HepG2 (cell line): ENCODE data around the gene LATS1. TPM values are rescaled to one million over a fixed set of nuclear protein-coding genes. Genes with fewer than 3 reads are reported as not detected.

Source experiments
- ATAD3A ChIP-seq: sonication (generic); formaldehyde crosslinking; IDR thresholded peaks from 2 replicates; pipeline ENCODE4 v1.4.0; 2020; ENCODE audit warnings: missing genetic modification reagents
- CCDC6 ChIP-seq: sonication (generic); formaldehyde crosslinking; IDR thresholded peaks from 2 replicates; pipeline ENCODE4 v1.8.1; 2022; ENCODE audit warnings: mild to moderate bottlenecking, missing genetic modification reagents, moderate library complexity
- CHCHD3 ChIP-seq: sonication (generic); formaldehyde crosslinking; IDR thresholded peaks from 2 replicates; pipeline ENCODE4 v1.8.0; 2022; ENCODE audit warnings: mild to moderate bottlenecking, missing genetic modification reagents, moderate library complexity
- IRF2 ChIP-seq: IDR thresholded peaks from 2 replicates; pipeline ENCODE4 v1.6.1; 2018; ENCODE audit warnings: missing genetic modification reagents, missing compliant biosample characterization
- PAWR ChIP-seq: sonication (generic); formaldehyde crosslinking; IDR thresholded peaks from 2 replicates; pipeline ENCODE4 v1.4.0; 2020; ENCODE audit warnings: missing genetic modification reagents, mild to moderate bottlenecking, borderline replicate concordance
- SAFB2 ChIP-seq: sonication (generic); formaldehyde crosslinking; IDR thresholded peaks from 2 replicates; pipeline ENCODE4 v1.5.1; 2020; ENCODE audit warnings: missing genetic modification reagents, low read depth, mild to moderate bottlenecking, borderline replicate concordance
- TBX2 ChIP-seq: sonication (generic); formaldehyde crosslinking; IDR thresholded peaks from 2 replicates; pipeline ENCODE4 v1.5.0; 2020; ENCODE audit warnings: missing genetic modification reagents, mild to moderate bottlenecking, borderline replicate concordance
- TEAD2 ChIP-seq: sonication (generic); formaldehyde crosslinking; IDR thresholded peaks from 2 replicates; pipeline ENCODE4 v1.9.0; 2021; ENCODE audit warnings: missing genetic modification reagents
- XRCC5 ChIP-seq: fragments of 200-400 bp; formaldehyde crosslinking; optimal IDR thresholded peaks from 2 replicates; pipeline ENCODE3; 2017; ENCODE audit warnings: mild to moderate bottlenecking, low read length
- ZBTB8A ChIP-seq: sonication (generic); formaldehyde crosslinking; IDR thresholded peaks from 2 replicates; pipeline ENCODE4 v1.4.0; 2020; ENCODE audit warnings: mild to moderate bottlenecking, low read depth, missing genetic modification reagents, borderline replicate concordance
- ZFX ChIP-seq: sonication (generic); formaldehyde crosslinking; IDR thresholded peaks from 2 replicates; pipeline ENCODE4 v1.4.0; 2020; ENCODE audit warnings: mild to moderate bottlenecking, low read depth, missing genetic modification reagents, moderate library complexity
- ZNF468 ChIP-seq: sonication (generic); formaldehyde crosslinking; IDR thresholded peaks from 2 replicates; pipeline ENCODE4 v1.8.0; 2022; ENCODE audit warnings: mild to moderate bottlenecking, moderate library complexity, missing genetic modification reagents
- ZNF501 ChIP-seq: sonication (generic); formaldehyde crosslinking; IDR thresholded peaks from 2 replicates; pipeline ENCODE4 v1.5.1; 2020; ENCODE audit warnings: mild to moderate bottlenecking, moderate library complexity, missing genetic modification reagents
- ZNF557 ChIP-seq: sonication (generic); formaldehyde crosslinking; IDR thresholded peaks from 2 replicates; pipeline ENCODE4 v1.4.0; 2020; ENCODE audit warnings: missing genetic modification reagents
- ZNF598 ChIP-seq: sonication (generic); formaldehyde crosslinking; IDR thresholded peaks from 2 replicates; pipeline ENCODE4 v1.5.1; 2020; ENCODE audit warnings: mild to moderate bottlenecking, missing genetic modification reagents, borderline replicate concordance
- ZNF781 ChIP-seq: sonication (generic); formaldehyde crosslinking; IDR thresholded peaks from 2 replicates; pipeline ENCODE4 v1.5.1; 2020; ENCODE audit warnings: borderline replicate concordance, mild to moderate bottlenecking, missing genetic modification reagents; ENCODE audit errors: not compliant biosample characterization
- ZNF839 ChIP-seq: sonication (generic); formaldehyde crosslinking; IDR thresholded peaks from 2 replicates; pipeline ENCODE4 v1.4.0; 2020; ENCODE audit warnings: missing genetic modification reagents, mild to moderate bottlenecking, borderline replicate concordance
- polyA plus RNA-seq, 8 experiments: library from polyadenylated mRNA; depleted of rRNA in 3 of 8; stranded (reverse) in 7 of 8; unstranded in 1 of 8; fragments of >200 nt; fragmentation: Illumina TruSeq in 4 of 8; extraction: Trizol in 4 of 8; gene quantifications; 2 replicates each; pipeline versions ENCODE4 v1.2.1 to v1.2.3, GENCODE V29; 2011 to 2016; ENCODE audit warnings: low read depth in 4 of 8, missing spikeins in 1 of 8, mixed read lengths in 1 of 8; ENCODE audit not compliant: insufficient read depth in 1 of 8
- total RNA-seq, 5 experiments: library from RNA; depleted of rRNA; stranded (reverse); fragments of >200 nt; fragmentation: Illumina TruSeq; extraction: Trizol; gene quantifications; 2 replicates each; pipeline ENCODE4 v1.2.3, GENCODE V29; 2016; ENCODE audit warnings: low read depth in 1 of 5
- TF ChIP-seq, protein P1 (sequence below): sonication (generic); formaldehyde crosslinking; IDR thresholded peaks from 2 replicates; pipeline ENCODE4 v1.4.0; 2020; ENCODE audit warnings: missing genetic modification reagents, borderline replicate concordance
- TF ChIP-seq, protein P2 (sequence below): sonication (generic); formaldehyde crosslinking; IDR thresholded peaks from 2 replicates; pipeline ENCODE4 v1.5.1; 2020; ENCODE audit warnings: mild to moderate bottlenecking, moderate library complexity, missing genetic modification reagents
- TF ChIP-seq, protein P3 (sequence below): sonication (generic); formaldehyde crosslinking; IDR thresholded peaks from 2 replicates; pipeline ENCODE4 v1.5.0; 2020; ENCODE audit warnings: missing genetic modification reagents

The LATS1 gene
- total and polyA plus RNA-seq, 2 of the 13 experiments (the other 11 are each of a cell fraction or from before 2014, with no cell fraction given), result 9.9 to 12.6 TPM

DNA sequence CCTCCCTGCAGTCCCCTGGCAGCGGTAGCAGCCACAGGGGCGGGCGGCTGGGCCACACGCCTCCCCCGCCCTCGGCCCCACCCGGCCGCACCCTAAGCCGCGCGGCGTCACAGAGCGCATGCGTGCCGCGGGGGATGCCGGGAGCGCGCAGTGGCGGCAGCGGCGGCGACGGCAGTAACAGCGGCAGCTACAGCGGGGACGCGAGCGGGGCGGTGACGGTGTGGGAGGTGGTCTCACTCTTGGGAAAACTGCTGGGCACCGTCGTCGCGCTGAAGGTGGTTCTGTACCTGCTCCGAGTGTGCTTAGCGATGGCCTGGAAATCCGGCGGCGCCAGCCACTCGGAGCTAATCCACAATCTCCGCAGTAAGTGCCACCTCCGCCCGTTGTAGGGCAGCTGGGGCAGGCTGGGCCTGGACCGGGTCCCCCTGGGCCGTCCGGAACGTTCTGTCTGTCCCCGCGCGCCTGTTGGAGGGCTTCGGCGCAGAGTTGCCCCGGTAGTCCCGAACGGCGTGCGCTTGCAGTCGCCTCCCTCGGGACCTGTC is 31.8 kb upstream of the LATS1 start, which contains the start of gene PCMT1 (continued):
- TF ChIP-seq, protein P1, sequence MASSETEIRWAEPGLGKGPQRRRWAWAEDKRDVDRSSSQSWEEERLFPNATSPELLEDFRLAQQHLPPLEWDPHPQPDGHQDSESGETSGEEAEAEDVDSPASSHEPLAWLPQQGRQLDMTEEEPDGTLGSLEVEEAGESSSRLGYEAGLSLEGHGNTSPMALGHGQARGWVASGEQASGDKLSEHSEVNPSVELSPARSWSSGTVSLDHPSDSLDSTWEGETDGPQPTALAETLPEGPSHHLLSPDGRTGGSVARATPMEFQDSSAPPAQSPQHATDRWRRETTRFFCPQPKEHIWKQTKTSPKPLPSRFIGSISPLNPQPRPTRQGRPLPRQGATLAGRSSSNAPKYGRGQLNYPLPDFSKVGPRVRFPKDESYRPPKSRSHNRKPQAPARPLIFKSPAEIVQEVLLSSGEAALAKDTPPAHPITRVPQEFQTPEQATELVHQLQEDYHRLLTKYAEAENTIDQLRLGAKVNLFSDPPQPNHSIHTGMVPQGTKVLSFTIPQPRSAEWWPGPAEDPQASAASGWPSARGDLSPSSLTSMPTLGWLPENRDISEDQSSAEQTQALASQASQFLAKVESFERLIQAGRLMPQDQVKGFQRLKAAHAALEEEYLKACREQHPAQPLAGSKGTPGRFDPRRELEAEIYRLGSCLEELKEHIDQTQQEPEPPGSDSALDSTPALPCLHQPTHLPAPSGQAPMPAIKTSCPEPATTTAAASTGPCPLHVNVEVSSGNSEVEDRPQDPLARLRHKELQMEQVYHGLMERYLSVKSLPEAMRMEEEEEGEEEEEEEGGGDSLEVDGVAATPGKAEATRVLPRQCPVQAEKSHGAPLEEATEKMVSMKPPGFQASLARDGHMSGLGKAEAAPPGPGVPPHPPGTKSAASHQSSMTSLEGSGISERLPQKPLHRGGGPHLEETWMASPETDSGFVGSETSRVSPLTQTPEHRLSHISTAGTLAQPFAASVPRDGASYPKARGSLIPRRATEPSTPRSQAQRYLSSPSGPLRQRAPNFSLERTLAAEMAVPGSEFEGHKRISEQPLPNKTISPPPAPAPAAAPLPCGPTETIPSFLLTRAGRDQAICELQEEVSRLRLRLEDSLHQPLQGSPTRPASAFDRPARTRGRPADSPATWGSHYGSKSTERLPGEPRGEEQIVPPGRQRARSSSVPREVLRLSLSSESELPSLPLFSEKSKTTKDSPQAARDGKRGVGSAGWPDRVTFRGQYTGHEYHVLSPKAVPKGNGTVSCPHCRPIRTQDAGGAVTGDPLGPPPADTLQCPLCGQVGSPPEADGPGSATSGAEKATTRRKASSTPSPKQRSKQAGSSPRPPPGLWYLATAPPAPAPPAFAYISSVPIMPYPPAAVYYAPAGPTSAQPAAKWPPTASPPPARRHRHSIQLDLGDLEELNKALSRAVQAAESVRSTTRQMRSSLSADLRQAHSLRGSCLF (CRISPR knock-in tag), result 0 out of 2 replicates have a peak, but pooled peaks have one; percentile 47
- TF ChIP-seq ZNF468 (CRISPR knock-in tag) (0 out of 2 replicates have a peak, but pooled peaks have one; percentile 55), XRCC5 (no peak), PAWR (CRISPR knock-in tag) (peak; percentile 25; the same call in 1 of the 2 replicates), TEAD2 (no peak; the same call in 1 of the 2 replicates), ZFX (CRISPR knock-in tag) (peak; percentile 85), SAFB2 (CRISPR knock-in tag) (peak; percentile 70; the same call in 1 of the 2 replicates), ZNF839 (peak; percentile 93; the same call in 1 of the 2 replicates), CCDC6 (peak; percentile 75; the same call in 1 of the 2 replicates), TBX2 (CRISPR knock-in tag) (peak; percentile 67; the same call in 1 of the 2 replicates), ZNF598 (CRISPR knock-in tag) (0 out of 2 replicates have a peak, but pooled peaks have one; percentile 85), ZBTB8A (CRISPR knock-in tag) (no peak), IRF2 (CRISPR knock-in tag) (peak; percentile 56; the same call in 1 of the 2 replicates), ZNF501 (CRISPR knock-in tag) (peak; percentile 90), CHCHD3 (CRISPR knock-in tag) (peak; percentile 88; the same call in 1 of the 2 replicates), ZNF557 (CRISPR knock-in tag) (no peak), ZNF781 (CRISPR knock-in tag) (peak; percentile 94), ATAD3A (0 out of 2 replicates have a peak, but pooled peaks have one; percentile 45)
- TF ChIP-seq, protein P2, sequence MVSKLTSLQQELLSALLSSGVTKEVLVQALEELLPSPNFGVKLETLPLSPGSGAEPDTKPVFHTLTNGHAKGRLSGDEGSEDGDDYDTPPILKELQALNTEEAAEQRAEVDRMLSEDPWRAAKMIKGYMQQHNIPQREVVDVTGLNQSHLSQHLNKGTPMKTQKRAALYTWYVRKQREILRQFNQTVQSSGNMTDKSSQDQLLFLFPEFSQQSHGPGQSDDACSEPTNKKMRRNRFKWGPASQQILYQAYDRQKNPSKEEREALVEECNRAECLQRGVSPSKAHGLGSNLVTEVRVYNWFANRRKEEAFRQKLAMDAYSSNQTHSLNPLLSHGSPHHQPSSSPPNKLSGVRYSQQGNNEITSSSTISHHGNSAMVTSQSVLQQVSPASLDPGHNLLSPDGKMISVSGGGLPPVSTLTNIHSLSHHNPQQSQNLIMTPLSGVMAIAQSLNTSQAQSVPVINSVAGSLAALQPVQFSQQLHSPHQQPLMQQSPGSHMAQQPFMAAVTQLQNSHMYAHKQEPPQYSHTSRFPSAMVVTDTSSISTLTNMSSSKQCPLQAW (CRISPR knock-in tag), result peak; percentile 44; the same call in 1 of the 2 replicates
- TF ChIP-seq, protein P3, sequence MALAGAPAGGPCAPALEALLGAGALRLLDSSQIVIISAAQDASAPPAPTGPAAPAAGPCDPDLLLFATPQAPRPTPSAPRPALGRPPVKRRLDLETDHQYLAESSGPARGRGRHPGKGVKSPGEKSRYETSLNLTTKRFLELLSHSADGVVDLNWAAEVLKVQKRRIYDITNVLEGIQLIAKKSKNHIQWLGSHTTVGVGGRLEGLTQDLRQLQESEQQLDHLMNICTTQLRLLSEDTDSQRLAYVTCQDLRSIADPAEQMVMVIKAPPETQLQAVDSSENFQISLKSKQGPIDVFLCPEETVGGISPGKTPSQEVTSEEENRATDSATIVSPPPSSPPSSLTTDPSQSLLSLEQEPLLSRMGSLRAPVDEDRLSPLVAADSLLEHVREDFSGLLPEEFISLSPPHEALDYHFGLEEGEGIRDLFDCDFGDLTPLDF (CRISPR knock-in tag), result peak; percentile 68; the same call in 1 of the 2 replicates
